NCI-H1436 treated with DMSO at 0.1 percent for 48 hours (cell line): Measurements from ENCODE around the gene THAP6.
"Not testable (repeated sequence)": the region's sequence is repeated elsewhere in the genome, so short reads cannot be mapped to it uniquely, and the experiment has no call there.

Experiments used
- DNase-seq: peaks from one replicate; lab custom pipeline; 2025; lab: John Stamatoyannopoulos, UW

Gene THAP6, protein sequence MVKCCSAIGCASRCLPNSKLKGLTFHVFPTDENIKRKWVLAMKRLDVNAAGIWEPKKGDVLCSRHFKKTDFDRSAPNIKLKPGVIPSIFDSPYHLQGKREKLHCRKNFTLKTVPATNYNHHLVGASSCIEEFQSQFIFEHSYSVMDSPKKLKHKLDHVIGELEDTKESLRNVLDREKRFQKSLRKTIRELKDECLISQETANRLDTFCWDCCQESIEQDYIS

GRCh38 chr4:75514131-75514948, at the start of gene THAP6, which contains the start of gene RCHY1:
TSS of gene THAP6 (plus strand) at chr4:75514473. CDS start at chr4:75515453, 980 bp downstream.
TSS of gene RCHY1 (minus strand) at chr4:75514403. CDS start at chr4:75514286, 117 bp downstream.
- DNase-seq = peak; percentile 89

- DNase-seq = no peak
Observed at GRCh38 chr4:75469896-75470295, 44.4 kb upstream of the THAP6 start.

DNA sequence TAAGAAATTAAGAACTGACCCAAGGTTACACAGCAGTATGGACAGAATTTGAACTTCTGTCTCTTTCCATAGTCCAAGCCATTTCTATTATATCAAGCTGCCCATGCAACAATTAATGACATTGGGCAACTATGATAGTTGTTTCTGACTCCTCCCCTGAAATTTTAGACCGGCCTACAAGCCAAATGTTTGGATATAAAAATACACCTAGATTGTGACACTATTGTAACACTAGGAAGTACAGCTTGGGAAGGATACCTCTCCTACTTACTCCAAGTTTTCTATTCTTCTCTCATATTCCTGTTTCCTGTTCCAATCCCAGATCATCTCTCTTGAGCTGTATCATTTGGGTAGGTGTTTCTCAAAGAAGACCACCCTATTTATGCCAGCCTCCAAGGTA, 43.5 kb upstream of the THAP6 start:
- DNase-seq = no peak

GRCh38 chr4:75477201-75477600, 37.1 kb upstream of the THAP6 start:
- no peak for DNase-seq

DNA sequence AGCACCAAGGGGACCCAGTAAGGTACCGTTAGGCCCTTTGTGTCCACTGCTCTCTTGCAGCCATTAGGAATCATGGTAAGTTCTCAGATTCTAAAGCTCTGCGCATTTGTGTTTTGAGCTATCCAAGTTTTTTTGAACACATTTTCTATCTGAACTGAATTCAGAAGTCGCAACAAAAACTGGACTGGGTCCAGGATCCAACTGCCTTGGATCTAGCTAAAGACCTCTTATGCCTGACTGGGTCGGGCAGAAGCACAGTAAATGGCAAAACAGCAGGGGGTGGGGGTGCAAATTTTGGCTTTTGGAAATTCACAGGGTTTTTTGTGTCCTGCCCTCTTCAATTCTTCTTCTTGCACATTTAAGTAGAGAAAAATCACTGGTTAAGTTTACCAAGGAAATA, 30.1 kb upstream of the THAP6 start:
- DNase-seq = no peak

- no peak for DNase-seq
Observed at GRCh38 chr4:75490155-75490554, 24.1 kb upstream of the THAP6 start.

- DNase-seq = no peak
Observed at GRCh38 chr4:75494563-75494962, 19.7 kb upstream of the THAP6 start.

GRCh38 chr4:75495476-75495875, 18.8 kb upstream of the THAP6 start:
- DNase-seq = no peak

GRCh38 chr4:75496406-75496805, 17.9 kb upstream of the THAP6 start:
- DNase-seq = no peak

GRCh38 chr4:75497133-75497532, 17.1 kb upstream of the THAP6 start:
- DNase-seq = no peak

GRCh38 chr4:75498041-75498440, 16.2 kb upstream of the THAP6 start:
- no peak for DNase-seq

DNA sequence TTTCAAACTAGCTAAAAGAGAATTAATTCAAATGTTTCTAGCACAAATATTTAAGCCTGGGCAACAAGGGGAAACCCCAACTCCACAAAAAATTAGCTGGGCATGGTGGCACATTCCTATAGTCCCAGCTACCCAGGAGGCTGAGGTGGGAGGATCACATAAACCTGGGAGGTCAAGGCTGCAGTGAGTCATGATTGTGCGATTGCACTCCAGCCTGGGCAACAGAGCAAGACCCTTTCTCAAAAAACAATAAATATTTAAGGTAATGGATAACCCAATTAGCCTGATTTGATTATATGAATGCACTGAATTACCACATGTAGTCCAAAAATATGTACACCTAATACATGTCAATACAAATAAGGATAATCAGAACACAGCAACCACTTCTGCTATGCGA, 14.4 kb upstream of the THAP6 start:
- no peak for DNase-seq

DNA sequence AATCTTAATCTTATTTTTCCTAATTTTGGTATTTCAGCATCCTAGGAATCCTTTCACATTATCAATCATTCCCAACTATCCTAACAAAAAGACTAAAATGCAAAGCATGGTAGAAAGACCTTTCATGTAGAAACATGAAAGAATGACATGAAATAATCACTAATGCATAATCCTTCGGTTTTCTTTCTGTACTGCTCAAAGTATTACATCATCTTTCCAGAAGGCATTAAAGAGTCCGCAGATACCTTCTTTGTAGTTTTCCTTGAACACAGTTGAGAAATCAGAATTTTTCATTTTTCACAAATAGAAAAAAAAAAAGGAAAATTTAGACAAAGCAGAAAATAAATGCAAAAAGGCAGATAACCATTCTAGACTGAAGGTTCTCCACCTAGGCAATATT, 11.6 kb upstream of the THAP6 start:
- DNase-seq = no peak

GRCh38 chr4:75505630-75506029, 8.6 kb upstream of the THAP6 start:
- no peak for DNase-seq

DNA sequence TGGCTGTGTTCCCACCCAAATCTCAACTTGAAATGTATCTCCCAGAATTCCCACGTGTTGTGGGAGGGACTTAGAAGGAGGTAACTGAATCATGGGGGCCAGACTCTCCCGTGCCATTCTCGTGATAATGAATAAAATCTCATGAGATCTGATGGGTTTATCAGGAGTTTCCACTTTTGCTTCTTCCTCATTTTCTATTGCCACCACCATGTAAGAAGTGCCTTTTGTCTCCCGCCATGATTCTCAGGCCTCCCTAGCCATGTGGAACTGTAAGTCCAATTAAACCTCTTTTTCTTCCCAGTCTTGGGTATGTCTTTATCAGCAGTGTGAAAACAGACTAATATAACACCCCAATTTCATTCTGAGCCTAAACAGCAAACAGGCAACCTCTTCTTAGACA, 4.7 kb upstream of the THAP6 start:
- not testable (repeated sequence) for DNase-seq

DNA sequence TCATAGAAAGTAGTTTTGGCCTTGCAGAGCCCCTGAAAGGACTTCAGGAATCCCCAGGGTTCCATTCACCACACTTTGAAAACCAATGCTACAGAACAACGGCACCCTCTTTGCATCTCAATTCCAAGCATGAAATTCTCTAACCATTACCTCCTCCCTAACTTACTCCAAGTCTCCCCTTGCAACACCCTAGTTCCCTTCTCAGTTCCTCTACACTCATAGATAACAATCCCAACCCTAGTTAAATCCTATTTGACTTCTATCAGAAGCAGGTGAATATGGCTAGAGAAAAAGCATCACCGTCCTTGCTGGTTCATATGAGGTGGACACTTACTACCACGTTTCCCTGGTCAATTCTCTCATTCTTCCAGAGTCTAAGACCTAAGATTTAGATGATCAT, 2.4 kb upstream of the THAP6 start:
- no peak for DNase-seq

GRCh38 chr4:75512386-75513211, 1.7 kb upstream of the THAP6 start:
- DNase-seq = no peak

DNA sequence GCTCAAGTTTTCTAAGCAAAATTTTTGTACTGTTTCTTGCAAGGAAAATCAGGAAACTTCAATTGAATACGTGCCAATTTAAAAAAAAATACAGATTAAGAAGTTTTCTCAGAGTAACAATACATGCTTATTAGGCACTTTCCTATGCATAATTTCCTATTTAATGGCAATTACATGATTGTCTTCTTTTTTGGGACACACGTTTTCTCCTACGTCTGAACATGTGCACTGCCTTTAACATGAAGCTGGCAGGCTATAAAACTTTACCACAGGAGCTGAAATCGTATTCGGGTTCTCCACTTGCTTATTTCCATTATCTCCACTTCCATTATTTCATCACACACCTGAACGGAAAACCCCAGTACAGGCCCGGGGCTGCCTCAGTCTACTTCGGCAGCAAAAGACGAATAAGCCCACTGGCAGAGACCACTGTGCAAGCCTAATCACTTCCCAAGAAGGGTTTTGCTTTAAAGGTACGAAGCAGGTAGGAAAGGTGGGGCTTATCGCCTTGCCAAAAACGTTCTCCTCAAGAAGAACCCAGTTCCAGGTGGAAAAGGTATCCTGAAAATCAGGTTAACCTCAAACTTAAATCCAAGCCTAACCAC, 645 bp upstream of the THAP6 start:
- no peak for DNase-seq

DNA sequence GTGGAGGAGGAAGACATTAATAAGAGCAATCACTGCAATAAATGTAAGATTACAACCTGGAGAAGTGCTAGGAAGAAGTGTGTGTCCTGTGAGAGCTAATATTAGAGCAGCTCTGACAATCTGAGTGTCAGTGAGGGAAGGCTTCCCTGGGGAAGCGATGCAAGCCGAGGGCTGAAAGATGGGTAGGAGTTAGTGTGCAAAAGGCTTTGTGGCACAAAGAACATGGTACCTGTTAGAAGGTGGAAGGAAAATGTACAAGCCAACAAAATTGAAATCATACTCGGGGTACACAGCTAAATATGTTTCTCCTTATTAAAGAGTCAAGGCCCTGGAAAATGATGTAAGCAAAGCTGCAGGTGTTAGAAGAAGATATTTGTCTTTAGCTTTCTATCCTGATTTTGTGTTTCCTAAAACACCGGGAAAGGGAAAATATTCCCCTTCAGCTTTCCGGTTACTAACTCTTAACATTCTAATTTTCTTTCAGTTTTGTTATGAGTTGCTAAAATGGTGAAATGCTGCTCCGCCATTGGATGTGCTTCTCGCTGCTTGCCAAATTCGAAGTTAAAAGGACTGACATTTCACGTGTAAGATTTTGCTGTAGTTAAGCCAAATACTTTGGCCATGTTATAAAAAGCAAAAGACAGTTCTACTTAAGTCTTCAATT, 808 bp downstream of the THAP6 start:
- DNase-seq = no peak

- no peak for DNase-seq
Observed at GRCh38 chr4:75516144-75516543, 1.9 kb downstream of the THAP6 start.

GRCh38 chr4:75519452-75519851, 5.2 kb downstream of the THAP6 start:
- not testable (repeated sequence) for DNase-seq

GRCh38 chr4:75525086-75525485, 10.8 kb downstream of the THAP6 start:
- no peak for DNase-seq
